OCI-LY7 (cell line): Measurements from ENCODE around the gene PLCB1.

Experiments
- EZH2phosphoT487 ChIP-seq: fragments of 200-600 bp; sonication (generic); IDR thresholded peaks from 2 replicates; pipeline ENCODE4 v1.6.1; 2018; ENCODE audit warnings: low read depth, borderline replicate concordance, mild to moderate bottlenecking, mixed run types, antibody characterized with exemption, low read length, moderate library complexity, mixed read lengths
- TF ChIP-seq, protein P1 (sequence below): fragments of 200-600 bp; sonication (generic); conservative IDR thresholded peaks from 2 replicates; pipeline ENCODE4 v1.5.1; 2014; ENCODE audit warnings: mild to moderate bottlenecking, antibody characterized with exemption, low read length, moderate library complexity, mixed read lengths

- TF ChIP-seq, protein P1, sequence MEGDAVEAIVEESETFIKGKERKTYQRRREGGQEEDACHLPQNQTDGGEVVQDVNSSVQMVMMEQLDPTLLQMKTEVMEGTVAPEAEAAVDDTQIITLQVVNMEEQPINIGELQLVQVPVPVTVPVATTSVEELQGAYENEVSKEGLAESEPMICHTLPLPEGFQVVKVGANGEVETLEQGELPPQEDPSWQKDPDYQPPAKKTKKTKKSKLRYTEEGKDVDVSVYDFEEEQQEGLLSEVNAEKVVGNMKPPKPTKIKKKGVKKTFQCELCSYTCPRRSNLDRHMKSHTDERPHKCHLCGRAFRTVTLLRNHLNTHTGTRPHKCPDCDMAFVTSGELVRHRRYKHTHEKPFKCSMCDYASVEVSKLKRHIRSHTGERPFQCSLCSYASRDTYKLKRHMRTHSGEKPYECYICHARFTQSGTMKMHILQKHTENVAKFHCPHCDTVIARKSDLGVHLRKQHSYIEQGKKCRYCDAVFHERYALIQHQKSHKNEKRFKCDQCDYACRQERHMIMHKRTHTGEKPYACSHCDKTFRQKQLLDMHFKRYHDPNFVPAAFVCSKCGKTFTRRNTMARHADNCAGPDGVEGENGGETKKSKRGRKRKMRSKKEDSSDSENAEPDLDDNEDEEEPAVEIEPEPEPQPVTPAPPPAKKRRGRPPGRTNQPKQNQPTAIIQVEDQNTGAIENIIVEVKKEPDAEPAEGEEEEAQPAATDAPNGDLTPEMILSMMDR: no peak
- TF ChIP-seq EZH2phosphoT487: no peak
These were observed 95.2 kb downstream of the PLCB1 start for GRCh38 chr20:8227293-8227692.
